ENCODE measurements around the gene GMFB. TPM values are rescaled to one million over a fixed set of nuclear protein-coding genes. Genes with fewer than 3 reads are reported as not detected.

The GMFB gene
- total RNA-seq, 1 experiment from 2014 or later, result 53.3 TPM

DNA sequence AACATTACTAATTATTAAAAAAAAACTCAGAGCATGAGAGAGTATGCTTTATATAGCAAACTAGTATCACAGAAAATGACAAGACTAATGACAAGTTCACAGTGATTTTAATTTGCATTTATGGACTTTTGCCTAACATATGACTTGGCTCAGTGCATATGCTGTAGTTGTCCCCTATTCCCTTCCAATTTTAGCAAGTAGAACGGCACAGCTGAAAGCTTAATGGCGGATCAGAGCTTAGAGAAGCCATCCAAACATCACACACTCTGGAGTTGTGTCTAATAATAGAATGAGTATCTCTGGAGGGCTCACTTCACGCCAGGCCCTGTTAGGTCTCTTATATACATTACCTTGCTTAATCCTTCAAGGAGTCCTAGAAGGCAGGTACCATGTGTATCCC, 60.9 kb downstream of the GMFB start:
- Mint-ChIP-seq H3K4me3 (ENCODE audit: unreplicated experiment) (no peak overlapping the region), H3K4me1 (ENCODE audit: insufficient read depth, unreplicated experiment) (peaks cover 4% of the 10 kb centered on the region), H3K27me3 (ENCODE audit: insufficient read depth, unreplicated experiment) (no peaks in the 10 kb centered on the region), H3K27ac (ENCODE audit: low read depth, unreplicated experiment) (no peak overlapping the region), H3K9me3 (ENCODE audit: unreplicated experiment) (no peaks in the 10 kb centered on the region), H3K36me3 (ENCODE audit: insufficient read depth, unreplicated experiment) (peaks cover 66% of the 10 kb centered on the region)
- no peak for DNase-seq (ENCODE audit: unreplicated experiment)
- ChIA-PET CTCF (interaction anchor here (0.6 to 1.6 kb wide), 2 partner anchors 61 to 1533 kb away, joined by 3 to 6 read pairs; no protein-coding TSS in a partner anchor), POLR2A (interaction anchor here (0.7 to 1.6 kb wide), 4 partner anchors 8 to 60 kb away, joined by 3 to 6 read pairs (median 3); partner anchors contain the start of gene GMFB)
- intact Hi-C loops (cut with micrococcal nuclease), result no loop called here
- TF ChIP-seq, protein P1, sequence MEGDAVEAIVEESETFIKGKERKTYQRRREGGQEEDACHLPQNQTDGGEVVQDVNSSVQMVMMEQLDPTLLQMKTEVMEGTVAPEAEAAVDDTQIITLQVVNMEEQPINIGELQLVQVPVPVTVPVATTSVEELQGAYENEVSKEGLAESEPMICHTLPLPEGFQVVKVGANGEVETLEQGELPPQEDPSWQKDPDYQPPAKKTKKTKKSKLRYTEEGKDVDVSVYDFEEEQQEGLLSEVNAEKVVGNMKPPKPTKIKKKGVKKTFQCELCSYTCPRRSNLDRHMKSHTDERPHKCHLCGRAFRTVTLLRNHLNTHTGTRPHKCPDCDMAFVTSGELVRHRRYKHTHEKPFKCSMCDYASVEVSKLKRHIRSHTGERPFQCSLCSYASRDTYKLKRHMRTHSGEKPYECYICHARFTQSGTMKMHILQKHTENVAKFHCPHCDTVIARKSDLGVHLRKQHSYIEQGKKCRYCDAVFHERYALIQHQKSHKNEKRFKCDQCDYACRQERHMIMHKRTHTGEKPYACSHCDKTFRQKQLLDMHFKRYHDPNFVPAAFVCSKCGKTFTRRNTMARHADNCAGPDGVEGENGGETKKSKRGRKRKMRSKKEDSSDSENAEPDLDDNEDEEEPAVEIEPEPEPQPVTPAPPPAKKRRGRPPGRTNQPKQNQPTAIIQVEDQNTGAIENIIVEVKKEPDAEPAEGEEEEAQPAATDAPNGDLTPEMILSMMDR (IDR thresholded peaks at IDR 0.05; ENCODE audit: unreplicated experiment), result no peak
- no TSS peak for BruUV-seq (replicated peaks)

DNA sequence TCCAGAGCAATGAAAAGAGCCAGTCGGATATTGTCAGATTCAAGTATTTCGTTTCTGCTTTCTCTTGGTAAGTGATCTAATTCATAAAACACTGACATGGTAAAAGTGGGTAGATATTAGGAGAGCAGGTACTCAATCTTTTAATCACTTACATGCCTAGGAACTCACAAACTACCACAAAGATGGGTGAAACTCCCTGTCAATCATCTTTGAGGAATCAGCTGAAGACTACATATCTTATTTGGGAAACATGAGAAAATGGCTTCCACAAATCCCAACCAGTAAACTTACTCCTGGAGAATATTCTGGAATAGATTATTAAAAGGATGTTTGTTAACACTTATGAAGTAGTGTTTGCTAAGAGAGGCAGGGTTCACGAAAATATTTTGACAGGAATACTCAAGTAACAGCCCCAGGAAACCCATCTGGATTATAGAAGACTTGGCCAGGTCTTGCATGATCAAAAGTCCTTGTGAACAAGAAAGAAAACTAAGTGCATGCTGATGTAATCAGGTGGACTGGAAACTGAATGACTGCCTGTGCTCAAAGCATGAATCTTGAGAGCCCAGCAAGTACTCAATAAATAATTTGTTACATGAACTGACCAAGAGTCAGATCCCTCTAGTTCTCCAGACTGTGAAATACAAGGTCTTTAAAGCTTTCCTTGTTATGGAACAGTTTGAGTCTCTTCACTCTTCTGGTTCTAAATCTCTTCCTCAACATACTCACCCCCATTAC, 63.1 kb downstream of the GMFB start:
- CTCF ChIA-PET, result interaction anchor here (0.6 to 0.7 kb wide), 2 partner anchors 18 to 618 kb away, joined by 3 read pairs; no protein-coding TSS in a partner anchor
- POLR2A ChIA-PET, result no interaction called here

DNA sequence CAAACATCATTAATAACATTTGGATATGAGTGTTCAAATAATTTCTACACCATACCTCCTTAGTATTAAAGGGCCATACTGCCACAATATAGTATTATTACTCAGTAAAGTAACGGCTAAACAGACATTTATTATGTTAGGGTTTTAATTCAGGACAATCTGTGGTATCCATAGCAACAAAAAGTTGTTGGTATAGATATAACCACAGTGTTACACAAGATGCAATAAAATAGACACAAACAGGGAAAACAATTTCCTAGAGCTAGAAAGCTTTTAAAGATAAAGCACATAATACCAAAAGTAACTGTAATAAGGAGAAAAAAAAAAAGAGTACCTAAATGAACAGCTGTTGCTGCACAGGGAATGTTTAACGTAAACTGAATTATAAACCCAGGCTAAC, 63.7 kb downstream of the GMFB start:
- H3K4me1 Mint-ChIP-seq (ENCODE audit: insufficient read depth, unreplicated experiment), result peaks cover 8% of the 10 kb centered on the region
- TF ChIP-seq, protein P1 (IDR thresholded peaks at IDR 0.05; ENCODE audit: unreplicated experiment), result no peak
- POLR2A ChIA-PET, result interaction anchor here (1.0 to 1.5 kb wide), 2 partner anchors 13 to 15 kb away, joined by 3 read pairs; no protein-coding TSS in a partner anchor
- H3K36me3 Mint-ChIP-seq (ENCODE audit: insufficient read depth, unreplicated experiment), result peaks cover 44% of the 10 kb centered on the region
- H3K27me3 Mint-ChIP-seq (ENCODE audit: insufficient read depth, unreplicated experiment), result no peaks in the 10 kb centered on the region
- H3K27ac Mint-ChIP-seq (ENCODE audit: low read depth, unreplicated experiment), result no peak overlapping the region
- DNase-seq (ENCODE audit: unreplicated experiment), result no peak
- intact Hi-C loops (cut with micrococcal nuclease), result no loop called here
- CTCF ChIA-PET, result interaction anchor here (1.4 kb wide), 1 partner anchor 79 kb away, joined by 3 read pairs; no protein-coding TSS in a partner anchor
- no peaks in the 10 kb centered on the region for H3K9me3 Mint-ChIP-seq (ENCODE audit: unreplicated experiment)
- BruUV-seq (replicated peaks), result no TSS peak
- H3K4me3 Mint-ChIP-seq (ENCODE audit: unreplicated experiment), result no peak overlapping the region

More for the DNA sequence above, 63.1 kb downstream of the GMFB start:
- Mint-ChIP-seq H3K4me1 (ENCODE audit: insufficient read depth, unreplicated experiment) (peaks cover 2% of the 10 kb centered on the region), H3K27ac (ENCODE audit: low read depth, unreplicated experiment) (no peak overlapping the region), H3K4me3 (ENCODE audit: unreplicated experiment) (no peak overlapping the region), H3K36me3 (ENCODE audit: insufficient read depth, unreplicated experiment) (peaks cover 51% of the 10 kb centered on the region), H3K9me3 (ENCODE audit: unreplicated experiment) (no peaks in the 10 kb centered on the region), H3K27me3 (ENCODE audit: insufficient read depth, unreplicated experiment) (no peaks in the 10 kb centered on the region)
- DNase-seq (ENCODE audit: unreplicated experiment), result no peak
- TF ChIP-seq, protein P1 (IDR thresholded peaks at IDR 0.05; ENCODE audit: unreplicated experiment), result no peak
- intact Hi-C loops (cut with micrococcal nuclease), result no loop called here
- no TSS peak for BruUV-seq (replicated peaks)

Other genes with a start within 250 kb of the GMFB start
- 66.4 and 66.5 TPM in 2 replicates for gene CDKN3, start 92.0 kb downstream of the GMFB start, total RNA-seq (2022)
- gene CNIH1, start 47.6 kb downstream of the GMFB start, total RNA-seq (2022), result 217 and 228 TPM in 2 replicates
- 17.5 and 22.3 TPM in 2 replicates for gene CGRRF1, start 20.9 kb upstream of the GMFB start, total RNA-seq (2022)
- gene SAMD4A, start 78.1 kb upstream of the GMFB start, total RNA-seq (2022), result 60.6 and 63.5 TPM in 2 replicates